ENCODE data around the gene OSBPL5.

Gene OSBPL5

GRCh38 chr11:3046190-3046589 lies 118.9 kb downstream of the OSBPL5 start:
- H3K27me3 ChIP-seq (ENCODE audit: insufficient read depth, poor library complexity, severe bottlenecking), result no peaks in the 10 kb centered on the region
- H3K36me3 ChIP-seq (ENCODE audit: low read depth), result peaks cover 74% of the 10 kb centered on the region
- ATAC-seq (ENCODE audit: low read depth) (no peak), DNase-seq (ENCODE audit: low spot score) (no peak)
- no peak overlapping the region for H3K27ac ChIP-seq (ENCODE audit: poor library complexity, severe bottlenecking)
- H3K4me1 ChIP-seq (ENCODE audit: insufficient read depth, poor library complexity, severe bottlenecking), result peaks cover 8% of the 10 kb centered on the region
- no peak overlapping the region for H3K4me3 ChIP-seq (ENCODE audit: severe bottlenecking)
- no peaks in the 10 kb centered on the region for H3K9me3 ChIP-seq (ENCODE audit: severe bottlenecking)
- TF ChIP-seq, protein P1, sequence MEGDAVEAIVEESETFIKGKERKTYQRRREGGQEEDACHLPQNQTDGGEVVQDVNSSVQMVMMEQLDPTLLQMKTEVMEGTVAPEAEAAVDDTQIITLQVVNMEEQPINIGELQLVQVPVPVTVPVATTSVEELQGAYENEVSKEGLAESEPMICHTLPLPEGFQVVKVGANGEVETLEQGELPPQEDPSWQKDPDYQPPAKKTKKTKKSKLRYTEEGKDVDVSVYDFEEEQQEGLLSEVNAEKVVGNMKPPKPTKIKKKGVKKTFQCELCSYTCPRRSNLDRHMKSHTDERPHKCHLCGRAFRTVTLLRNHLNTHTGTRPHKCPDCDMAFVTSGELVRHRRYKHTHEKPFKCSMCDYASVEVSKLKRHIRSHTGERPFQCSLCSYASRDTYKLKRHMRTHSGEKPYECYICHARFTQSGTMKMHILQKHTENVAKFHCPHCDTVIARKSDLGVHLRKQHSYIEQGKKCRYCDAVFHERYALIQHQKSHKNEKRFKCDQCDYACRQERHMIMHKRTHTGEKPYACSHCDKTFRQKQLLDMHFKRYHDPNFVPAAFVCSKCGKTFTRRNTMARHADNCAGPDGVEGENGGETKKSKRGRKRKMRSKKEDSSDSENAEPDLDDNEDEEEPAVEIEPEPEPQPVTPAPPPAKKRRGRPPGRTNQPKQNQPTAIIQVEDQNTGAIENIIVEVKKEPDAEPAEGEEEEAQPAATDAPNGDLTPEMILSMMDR (IDR thresholded peaks at IDR 0.05; ENCODE audit: poor library complexity, severe bottlenecking), result no peak

DNA sequence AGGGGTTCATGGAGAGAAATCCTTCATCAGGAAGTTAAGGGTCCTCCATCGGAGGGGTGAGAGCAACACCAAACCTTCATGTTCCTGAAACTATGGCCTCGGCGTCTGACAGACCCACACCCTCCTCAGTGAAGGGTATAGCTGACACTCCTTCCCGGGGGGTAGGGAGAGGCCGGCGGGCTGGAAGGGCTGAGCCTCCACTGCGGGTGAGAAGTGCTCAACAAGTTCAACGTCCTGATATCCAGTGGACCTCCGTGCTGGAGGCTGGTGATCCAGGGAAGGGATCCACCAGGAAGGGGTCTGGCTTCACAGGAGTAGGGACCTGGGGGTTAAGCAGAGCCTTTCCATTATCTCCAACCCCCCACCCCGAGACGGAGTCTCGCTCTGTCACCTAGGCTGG lies 120.2 kb downstream of the OSBPL5 start:
- DNase-seq (ENCODE audit: low spot score) (no peak), ATAC-seq (ENCODE audit: low read depth) (no peak)
- Histone ChIP-seq H3K4me3 (ENCODE audit: severe bottlenecking) (no peak overlapping the region), H3K9me3 (ENCODE audit: severe bottlenecking) (no peaks in the 10 kb centered on the region), H3K27me3 (ENCODE audit: insufficient read depth, poor library complexity, severe bottlenecking) (no peaks in the 10 kb centered on the region), H3K36me3 (ENCODE audit: low read depth) (peaks cover 87% of the 10 kb centered on the region), H3K27ac (ENCODE audit: poor library complexity, severe bottlenecking) (no peak overlapping the region), H3K4me1 (ENCODE audit: insufficient read depth, poor library complexity, severe bottlenecking) (peaks cover 4% of the 10 kb centered on the region)
- TF ChIP-seq, protein P1 (IDR thresholded peaks at IDR 0.05; ENCODE audit: poor library complexity, severe bottlenecking), result no peak

DNA sequence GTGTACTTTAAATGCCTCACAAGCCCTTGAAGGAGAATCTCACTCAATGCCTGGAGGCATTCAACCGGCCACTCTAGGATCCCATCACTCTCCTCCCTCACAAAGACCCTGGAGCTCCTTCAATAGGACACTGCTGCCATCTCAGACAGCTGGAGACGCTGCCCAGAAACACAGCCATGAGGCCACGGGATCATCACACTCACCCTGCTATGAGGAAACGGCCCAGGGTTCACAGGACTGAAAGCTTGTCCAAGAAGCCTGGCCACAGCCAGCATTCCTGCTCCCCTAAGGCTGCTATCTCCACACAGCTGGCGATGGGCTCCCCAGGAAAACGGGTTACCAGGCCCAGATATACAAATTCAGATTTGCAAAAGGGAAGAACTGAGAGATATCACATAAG lies 121.1 kb downstream of the OSBPL5 start:
- no peak overlapping the region for H3K27ac ChIP-seq (ENCODE audit: poor library complexity, severe bottlenecking)
- H3K4me1 ChIP-seq (ENCODE audit: insufficient read depth, poor library complexity, severe bottlenecking), result no peaks in the 10 kb centered on the region
- no peaks in the 10 kb centered on the region for H3K27me3 ChIP-seq (ENCODE audit: insufficient read depth, poor library complexity, severe bottlenecking)
- no peak for ATAC-seq (ENCODE audit: low read depth)
- no peak for DNase-seq (ENCODE audit: low spot score)
- H3K9me3 ChIP-seq (ENCODE audit: severe bottlenecking), result no peaks in the 10 kb centered on the region
- TF ChIP-seq, protein P1 (IDR thresholded peaks at IDR 0.05; ENCODE audit: poor library complexity, severe bottlenecking), result no peak
- H3K4me3 ChIP-seq (ENCODE audit: severe bottlenecking), result no peak overlapping the region
- H3K36me3 ChIP-seq (ENCODE audit: low read depth), result peaks cover 89% of the 10 kb centered on the region

DNA sequence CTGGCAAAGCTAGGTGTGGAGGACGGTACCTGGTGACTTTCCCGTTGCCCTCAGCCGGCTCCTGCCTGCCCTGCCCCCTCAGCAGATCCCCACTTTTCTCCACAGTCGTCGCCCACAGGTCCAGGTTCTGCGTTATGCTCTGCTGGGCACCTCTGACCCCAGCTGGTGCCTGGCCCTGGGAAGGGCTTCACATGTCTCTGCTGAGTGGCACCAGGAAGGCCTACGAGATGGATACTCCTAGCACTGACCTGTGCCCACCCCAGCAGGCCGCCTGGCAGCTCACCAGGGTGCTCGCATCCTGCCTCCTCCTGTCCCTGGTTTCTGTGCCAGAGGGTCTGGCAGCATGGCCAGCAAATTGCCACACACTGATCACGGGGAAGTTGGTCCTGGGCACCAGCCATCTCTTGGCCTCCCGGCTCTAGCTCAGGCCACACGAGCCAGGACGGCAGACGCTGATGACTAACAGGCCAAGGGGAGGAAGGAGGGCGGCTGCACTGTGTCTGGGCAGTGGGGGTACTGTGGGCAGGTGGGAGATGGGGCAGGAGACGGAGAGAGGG lies 121.7 kb downstream of the OSBPL5 start:
- TF ChIP-seq, protein P1 (IDR thresholded peaks at IDR 0.05; ENCODE audit: poor library complexity, severe bottlenecking), result no peak
- H3K27me3 ChIP-seq (ENCODE audit: insufficient read depth, poor library complexity, severe bottlenecking), result no peaks in the 10 kb centered on the region
- no peak overlapping the region for H3K27ac ChIP-seq (ENCODE audit: poor library complexity, severe bottlenecking)
- H3K4me3 ChIP-seq (ENCODE audit: severe bottlenecking), result no peak overlapping the region
- H3K4me1 ChIP-seq (ENCODE audit: insufficient read depth, poor library complexity, severe bottlenecking), result peaks cover under 1% of the 10 kb centered on the region
- DNase-seq (ENCODE audit: low spot score), result no peak
- no peaks in the 10 kb centered on the region for H3K9me3 ChIP-seq (ENCODE audit: severe bottlenecking)
- no peak for ATAC-seq (ENCODE audit: low read depth)
- peaks cover 94% of the 10 kb centered on the region for H3K36me3 ChIP-seq (ENCODE audit: low read depth)

- H3K4me3 ChIP-seq (ENCODE audit: severe bottlenecking), result no peak overlapping the region
- DNase-seq (ENCODE audit: low spot score), result no peak
- no peak for ATAC-seq (ENCODE audit: low read depth)
- TF ChIP-seq, protein P1 (IDR thresholded peaks at IDR 0.05; ENCODE audit: poor library complexity, severe bottlenecking), result no peak
- H3K9me3 ChIP-seq (ENCODE audit: severe bottlenecking), result no peaks in the 10 kb centered on the region
- H3K27ac ChIP-seq (ENCODE audit: poor library complexity, severe bottlenecking), result no peak overlapping the region
- H3K27me3 ChIP-seq (ENCODE audit: insufficient read depth, poor library complexity, severe bottlenecking), result no peaks in the 10 kb centered on the region
- peaks cover 97% of the 10 kb centered on the region for H3K36me3 ChIP-seq (ENCODE audit: low read depth)
- peaks cover 7% of the 10 kb centered on the region for H3K4me1 ChIP-seq (ENCODE audit: insufficient read depth, poor library complexity, severe bottlenecking)
Observed at GRCh38 chr11:3042496-3043314, 122.4 kb downstream of the OSBPL5 start.
